GM08714 (cell line): ENCODE data around the gene SPAG16.
"Not testable (repeated sequence)": the region's sequence is repeated elsewhere in the genome, so short reads cannot be mapped to it uniquely, and the experiment has no call there.

Source experiments
- H3K4me3 ChIP-seq: fragments of 200-500 bp; sonication (Bioruptor generic); 2 replicates; pipeline ENCODE4 v1.5.1; 2014; ENCODE audit warnings: mild to moderate bottlenecking, low read length, inconsistent platforms
- ZNF274 ChIP-seq: IDR thresholded peaks from 2 replicates; pipeline ENCODE4 v1.6.1; 2012; ENCODE audit warnings: mild to moderate bottlenecking, low read depth, low read length

Gene SPAG16

GRCh38 chr2:214014551-214015220 lies 730.4 kb downstream of the SPAG16 start:
- H3K4me3 ChIP-seq = no peak overlapping the region
- TF ChIP-seq ZNF274 = no peak

- no peak overlapping the region for H3K4me3 ChIP-seq
- no peak for TF ChIP-seq ZNF274
Observed at GRCh38 chr2:214019229-214019972, 735.1 kb downstream of the SPAG16 start.

GRCh38 chr2:214019973-214020345 lies 735.7 kb downstream of the SPAG16 start:
- H3K4me3 ChIP-seq = no peak overlapping the region
- no peak for TF ChIP-seq ZNF274

GRCh38 chr2:214029190-214029589 lies 744.9 kb downstream of the SPAG16 start:
- no peak for TF ChIP-seq ZNF274
- H3K4me3 ChIP-seq = no peak overlapping the region

GRCh38 chr2:214031566-214031965 lies 747.3 kb downstream of the SPAG16 start:
- no peak for TF ChIP-seq ZNF274
- H3K4me3 ChIP-seq = no peak overlapping the region

- TF ChIP-seq ZNF274 = no peak
- no peak overlapping the region for H3K4me3 ChIP-seq
Observed at GRCh38 chr2:214034417-214034816, 750.2 kb downstream of the SPAG16 start.

- H3K4me3 ChIP-seq = no peak overlapping the region
- TF ChIP-seq ZNF274 = no peak
Observed at GRCh38 chr2:214035091-214035852, 751.0 kb downstream of the SPAG16 start.

- no peak overlapping the region for H3K4me3 ChIP-seq
- TF ChIP-seq ZNF274 = no peak
Observed at GRCh38 chr2:214035921-214036320, 751.7 kb downstream of the SPAG16 start.

GRCh38 chr2:214038186-214038585 lies 753.9 kb downstream of the SPAG16 start:
- H3K4me3 ChIP-seq = no peak overlapping the region
- no peak for TF ChIP-seq ZNF274

GRCh38 chr2:214050731-214051130 lies 766.5 kb downstream of the SPAG16 start:
- H3K4me3 ChIP-seq = no peak overlapping the region
- no peak for TF ChIP-seq ZNF274

- no peak overlapping the region for H3K4me3 ChIP-seq
- TF ChIP-seq ZNF274 = no peak
Observed at GRCh38 chr2:214051585-214051984, 767.3 kb downstream of the SPAG16 start.

GRCh38 chr2:214052235-214052634 lies 768.0 kb downstream of the SPAG16 start:
- H3K4me3 ChIP-seq = no peak overlapping the region
- TF ChIP-seq ZNF274 = no peak

- H3K4me3 ChIP-seq = no peak overlapping the region
Observed at GRCh38 chr2:214057986-214058385, 773.7 kb downstream of the SPAG16 start.

GRCh38 chr2:214062279-214062678 lies 778.0 kb downstream of the SPAG16 start:
- not testable (repeated sequence) for H3K4me3 ChIP-seq

More at GRCh38 chr2:214057986-214058385, 773.7 kb downstream of the SPAG16 start:
- TF ChIP-seq ZNF274 = no peak

GRCh38 chr2:214064471-214064870 lies 780.2 kb downstream of the SPAG16 start:
- no peak overlapping the region for H3K4me3 ChIP-seq
- no peak for TF ChIP-seq ZNF274
